22Rv1 (cell line): Measurements from ENCODE around the gene PRR33.

Experiments
- H3K27ac ChIP-seq: fragments of 450-650 bp; 2 replicates; pipeline ENCODE4 v1.5.1; 2017
- ZFX ChIP-seq: fragments of 450-650 bp; IDR thresholded peaks from 2 replicates; pipeline ENCODE4 v1.6.1; 2017; ENCODE audit warnings: antibody characterized with exemption, borderline replicate concordance
- TF ChIP-seq, protein P1 (sequence below): fragments of 450-650 bp; IDR thresholded peaks from 2 replicates; pipeline ENCODE4 v1.5.1; 2017; ENCODE audit warnings: mild to moderate bottlenecking

The PRR33 gene

DNA sequence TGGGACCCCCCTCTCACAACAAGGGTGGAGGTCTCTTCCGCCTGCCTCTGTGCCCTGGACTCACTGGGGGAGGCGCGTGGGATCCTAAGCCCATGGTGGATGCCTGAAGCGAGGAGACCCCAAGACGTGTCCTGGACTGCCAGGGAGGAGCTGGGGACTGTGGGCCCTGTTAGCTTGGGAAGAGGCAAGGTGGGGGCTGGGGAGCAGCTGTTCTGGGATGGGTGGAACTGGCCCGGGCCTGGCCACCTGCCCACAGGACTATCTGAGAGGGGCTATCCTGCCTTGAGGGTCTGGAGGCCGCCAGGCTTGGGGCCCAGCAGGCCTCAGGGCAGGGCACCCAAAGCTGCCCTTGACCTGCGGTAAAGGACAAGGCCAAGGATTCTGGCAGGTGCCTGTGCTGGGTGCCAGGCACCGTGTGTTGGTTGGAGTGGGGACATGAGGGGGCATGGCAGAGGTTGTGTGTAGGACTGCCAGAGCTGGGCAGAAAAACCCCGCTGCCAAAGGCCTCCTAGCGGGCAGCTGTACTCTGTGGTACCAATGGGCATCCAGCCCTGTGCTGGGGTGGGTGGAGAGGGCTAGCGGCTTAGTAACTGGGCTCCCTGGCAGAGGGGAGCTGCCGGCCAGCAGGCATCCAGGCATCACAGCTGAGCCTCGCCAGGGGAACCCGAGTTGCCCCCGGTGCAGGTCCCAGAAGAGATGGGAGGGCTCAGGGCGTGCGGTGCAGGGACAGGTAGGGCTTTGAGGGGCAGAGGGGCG, 38.1 kb downstream of the PRR33 start:
- TF ChIP-seq, protein P1, sequence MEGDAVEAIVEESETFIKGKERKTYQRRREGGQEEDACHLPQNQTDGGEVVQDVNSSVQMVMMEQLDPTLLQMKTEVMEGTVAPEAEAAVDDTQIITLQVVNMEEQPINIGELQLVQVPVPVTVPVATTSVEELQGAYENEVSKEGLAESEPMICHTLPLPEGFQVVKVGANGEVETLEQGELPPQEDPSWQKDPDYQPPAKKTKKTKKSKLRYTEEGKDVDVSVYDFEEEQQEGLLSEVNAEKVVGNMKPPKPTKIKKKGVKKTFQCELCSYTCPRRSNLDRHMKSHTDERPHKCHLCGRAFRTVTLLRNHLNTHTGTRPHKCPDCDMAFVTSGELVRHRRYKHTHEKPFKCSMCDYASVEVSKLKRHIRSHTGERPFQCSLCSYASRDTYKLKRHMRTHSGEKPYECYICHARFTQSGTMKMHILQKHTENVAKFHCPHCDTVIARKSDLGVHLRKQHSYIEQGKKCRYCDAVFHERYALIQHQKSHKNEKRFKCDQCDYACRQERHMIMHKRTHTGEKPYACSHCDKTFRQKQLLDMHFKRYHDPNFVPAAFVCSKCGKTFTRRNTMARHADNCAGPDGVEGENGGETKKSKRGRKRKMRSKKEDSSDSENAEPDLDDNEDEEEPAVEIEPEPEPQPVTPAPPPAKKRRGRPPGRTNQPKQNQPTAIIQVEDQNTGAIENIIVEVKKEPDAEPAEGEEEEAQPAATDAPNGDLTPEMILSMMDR: no peak
- no peak for TF ChIP-seq ZFX
- H3K27ac ChIP-seq: no peak overlapping the region

DNA sequence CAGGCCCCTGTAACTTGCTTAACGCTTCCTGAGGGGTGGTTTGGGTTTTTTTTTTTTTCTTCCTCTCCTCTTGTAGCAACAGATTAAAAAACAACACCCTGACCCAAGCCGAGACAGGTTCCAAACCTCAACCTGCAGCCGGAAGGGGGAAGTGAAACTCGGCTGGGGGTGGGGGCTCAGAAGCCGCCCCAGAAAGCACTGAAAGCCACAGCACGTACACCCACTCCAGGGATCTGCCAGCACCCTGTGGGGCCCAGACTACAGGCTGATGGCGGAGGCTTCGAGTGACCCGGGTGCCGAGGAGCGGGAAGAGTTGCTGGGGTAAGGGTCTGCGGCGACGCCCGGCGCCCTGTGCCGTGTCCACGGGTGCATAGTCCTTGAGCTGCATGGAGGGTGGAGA, 38.8 kb downstream of the PRR33 start, which contains the start of gene LSP1:
LSP1 (plus strand) TSS at position 208 of the 400 bp plus-strand sequence; CDS start at position 269, 61 bp downstream.
- TF ChIP-seq, protein P1: no peak
- no peak for TF ChIP-seq ZFX
- no peak within 1 kb of the TSS for H3K27ac ChIP-seq

DNA sequence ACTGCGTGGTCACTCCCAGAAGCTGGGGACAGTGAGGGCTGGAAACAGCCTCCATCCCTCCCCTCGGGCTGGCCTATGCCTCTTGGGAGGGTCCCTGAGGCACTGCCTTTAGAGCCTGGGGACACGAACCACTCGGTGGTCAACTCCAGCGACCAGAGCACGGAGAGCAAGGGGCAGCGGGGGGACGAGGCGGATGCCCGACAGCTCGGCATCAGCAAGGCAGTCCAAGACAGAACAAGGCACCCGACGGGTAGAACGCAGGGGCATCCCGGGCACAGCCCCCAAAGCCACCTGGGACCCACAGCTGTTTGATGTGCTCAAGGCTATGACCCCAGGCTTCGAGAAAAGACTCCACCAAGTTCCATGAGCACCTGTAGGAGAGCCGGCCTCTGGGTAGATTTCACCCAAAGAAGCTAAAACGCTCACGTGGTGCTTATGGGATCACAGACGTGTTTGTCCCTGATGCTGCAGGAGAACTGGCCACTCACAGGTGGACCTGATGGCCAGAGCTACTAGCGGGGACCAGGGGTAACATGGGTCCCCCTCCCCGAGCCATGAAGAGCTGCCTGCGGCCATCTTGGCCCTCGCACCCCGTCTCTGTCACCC, 39.3 kb downstream of the PRR33 start:
- TF ChIP-seq ZFX: no peak
- TF ChIP-seq, protein P1: no peak
- no peak overlapping the region for H3K27ac ChIP-seq

DNA sequence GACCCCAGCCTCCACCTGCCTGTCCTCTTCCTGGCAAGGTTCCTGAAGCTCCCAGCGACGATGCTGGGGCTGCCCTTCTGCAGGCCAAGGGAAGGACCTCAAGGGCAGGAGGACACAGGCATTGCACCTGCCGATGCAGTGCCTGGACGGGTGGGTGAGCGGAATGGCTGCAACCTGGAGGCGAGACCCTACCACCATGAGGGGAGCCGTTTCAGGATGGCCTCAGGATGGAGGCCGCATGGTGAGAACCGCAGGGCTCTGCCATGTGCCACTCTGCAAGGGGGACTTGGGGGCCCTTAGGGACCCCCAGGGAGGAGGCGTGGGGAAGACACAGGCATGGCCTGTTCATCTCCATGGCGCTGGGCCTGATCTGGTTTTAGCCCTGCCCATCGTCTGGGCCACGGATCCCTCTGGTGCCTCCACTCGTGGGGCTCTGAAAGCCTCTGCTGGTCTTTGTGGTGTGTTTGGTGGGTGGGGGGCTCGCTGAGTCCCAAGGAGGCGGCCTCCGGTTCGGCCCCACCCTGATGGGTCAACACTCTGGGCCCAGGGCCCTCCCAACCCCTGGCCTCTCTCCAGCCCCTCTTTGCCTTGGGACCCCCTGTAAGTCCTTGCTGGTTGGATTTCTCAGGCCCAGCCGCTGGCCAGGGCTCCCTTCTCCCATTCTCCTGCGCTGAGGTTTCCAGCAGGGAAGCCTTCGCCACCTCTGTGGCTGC, 40.1 kb downstream of the PRR33 start:
- TF ChIP-seq ZFX: no peak
- TF ChIP-seq, protein P1: no peak

DNA sequence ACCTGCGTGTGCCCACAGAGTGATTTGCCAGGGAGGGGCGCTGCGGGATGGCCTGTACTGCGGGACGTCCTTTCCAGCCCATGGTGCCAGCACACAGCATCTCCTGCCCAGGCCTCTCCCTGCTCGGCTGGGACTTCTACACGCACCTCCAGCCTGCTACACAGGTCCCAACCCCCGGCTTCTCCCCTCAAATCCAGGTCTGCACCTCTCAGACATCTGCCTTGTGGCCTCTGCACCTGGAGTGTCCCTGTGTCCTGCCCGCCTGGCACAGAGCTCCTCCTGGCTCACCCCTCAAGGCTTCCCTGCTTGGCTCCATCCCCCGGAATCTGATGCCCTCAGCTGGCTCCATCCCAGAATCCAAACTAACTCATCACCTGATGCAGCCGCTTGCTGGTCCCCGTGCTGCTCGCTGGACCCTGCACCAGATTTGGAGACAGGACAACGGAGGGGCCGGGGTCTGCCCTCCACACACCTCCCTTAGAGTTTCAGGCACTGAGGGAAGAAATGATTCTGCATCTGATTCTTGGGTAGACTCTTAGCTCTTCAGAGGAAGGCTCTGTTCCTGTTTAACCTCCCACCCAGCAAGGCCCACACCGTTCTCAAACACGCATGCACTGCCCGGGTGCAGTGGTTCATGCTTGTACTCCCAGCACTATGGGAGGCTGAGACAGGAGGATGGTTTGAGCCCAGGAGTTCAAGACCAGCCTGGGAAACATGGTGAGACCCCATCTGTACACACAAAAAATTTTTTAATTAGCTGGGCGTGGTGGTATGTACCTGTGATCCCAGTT, 42.9 kb downstream of the PRR33 start:
- TF ChIP-seq, protein P1: no peak
- TF ChIP-seq ZFX: no peak
- no peak overlapping the region for H3K27ac ChIP-seq

More for the DNA sequence above, 40.1 kb downstream of the PRR33 start:
- H3K27ac ChIP-seq: no peak overlapping the region

DNA sequence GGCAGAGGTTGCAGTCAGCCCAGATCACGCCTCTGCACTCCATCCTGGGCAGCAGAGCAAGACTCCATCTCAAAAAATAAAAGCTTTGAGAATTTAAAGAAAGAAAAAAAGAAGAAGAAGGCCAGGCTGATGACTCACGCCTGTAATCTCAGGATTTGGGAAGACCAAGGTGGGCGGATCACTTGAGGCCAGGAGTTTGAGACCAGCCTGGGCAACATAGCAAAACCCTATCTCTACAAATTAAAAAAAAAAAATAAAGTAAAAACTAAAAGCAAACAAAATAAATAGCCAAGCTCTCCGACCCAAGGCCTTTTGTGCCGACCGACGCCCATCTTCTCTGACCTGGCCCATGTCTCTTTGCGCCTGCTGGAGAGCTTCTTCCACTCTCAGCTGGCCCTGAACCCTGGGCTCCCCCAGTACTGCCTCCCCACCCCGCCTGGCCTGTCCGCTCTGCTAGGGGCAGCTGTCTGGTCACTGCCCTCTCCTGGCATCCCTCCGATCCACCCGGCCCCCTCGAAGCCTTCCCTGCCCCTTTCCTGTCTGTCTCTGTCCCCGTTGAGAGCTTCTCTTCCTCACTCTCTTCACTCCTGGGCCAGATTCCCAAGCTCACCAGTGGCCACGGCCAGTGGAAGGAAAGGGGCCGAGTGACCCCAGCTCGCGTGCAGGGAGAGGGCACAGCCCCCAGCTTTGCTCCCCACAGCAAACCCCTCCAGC, 43.6 kb downstream of the PRR33 start:
- no peak overlapping the region for H3K27ac ChIP-seq
- TF ChIP-seq, protein P1: no peak
- TF ChIP-seq ZFX: no peak
